Amygdala (tissue), 56 donors: Measurements from ENCODE around the gene SPECC1L.

Source experiments
- DNase-seq, 56 donors: peaks; one replicate each; lab custom pipeline; 2025; lab: John Stamatoyannopoulos, UW

SPECC1L gene

GRCh38 chr22:24319451-24319850 is 48.8 kb downstream of the SPECC1L start:
- DNase-seq = no peak

- no peak for DNase-seq
These were observed 51.4 kb downstream of the SPECC1L start for GRCh38 chr22:24321999-24322398.

GRCh38 chr22:24322522-24322921 is 51.9 kb downstream of the SPECC1L start:
- no peak for DNase-seq

GRCh38 chr22:24323233-24323632 is 52.6 kb downstream of the SPECC1L start:
- no peak for DNase-seq

- no peak for DNase-seq
These were observed 53.1 kb downstream of the SPECC1L start for GRCh38 chr22:24323695-24324094.

GRCh38 chr22:24324137-24324536 is 53.5 kb downstream of the SPECC1L start:
- no peak for DNase-seq

GRCh38 chr22:24325105-24325757 is 54.6 kb downstream of the SPECC1L start:
- peak in 7 of 56 donors; percentile 5 to 29 (median 14) for DNase-seq

- DNase-seq = no peak
These were observed 55.6 kb downstream of the SPECC1L start for GRCh38 chr22:24326266-24326665.

GRCh38 chr22:24327832-24328231 is 57.2 kb downstream of the SPECC1L start:
- no peak for DNase-seq

GRCh38 chr22:24329453-24329852 is 58.8 kb downstream of the SPECC1L start:
- no peak for DNase-seq

GRCh38 chr22:24330636-24331035 is 60.0 kb downstream of the SPECC1L start:
- DNase-seq = no peak

- DNase-seq = no peak
These were observed 61.1 kb downstream of the SPECC1L start for GRCh38 chr22:24331468-24332440.

GRCh38 chr22:24333301-24333700 is 62.7 kb downstream of the SPECC1L start:
- no peak for DNase-seq

GRCh38 chr22:24335496-24335895 is 64.9 kb downstream of the SPECC1L start:
- no peak for DNase-seq

GRCh38 chr22:24337894-24338645 is 67.4 kb downstream of the SPECC1L start:
- DNase-seq = no peak

- peak in 1 of 56 donors; percentile 9 for DNase-seq
These were observed 68.3 kb downstream of the SPECC1L start for GRCh38 chr22:24338726-24339451.

GRCh38 chr22:24339452-24339747 is 68.8 kb downstream of the SPECC1L start:
- DNase-seq = no peak

- no peak for DNase-seq
These were observed 71.0 kb downstream of the SPECC1L start for GRCh38 chr22:24341627-24342026.

GRCh38 chr22:24350627-24351026 is 80.0 kb downstream of the SPECC1L start:
- DNase-seq = no peak

GRCh38 chr22:24353121-24353520 is 82.5 kb downstream of the SPECC1L start:
- DNase-seq = no peak

- DNase-seq = no peak
These were observed 84.9 kb downstream of the SPECC1L start for GRCh38 chr22:24355574-24355973.
